Psoas muscle (tissue), 8 donors: Measurements from ENCODE around the gene ARHGAP10. TPM values are rescaled to one million over a fixed set of nuclear protein-coding genes. Genes with fewer than 3 reads are reported as not detected.
A peak's percentile ranks its signal among the peaks of the same experiment; 100 is the strongest.

ENCODE experiments used
- ATAC-seq, 4 donors: fragments of 200-7000 bp; cut with Tn5 transposase; one replicate each; pipeline ENCODE4 v1.9.1; 2020; ENCODE audit warnings: moderate library complexity in 3 of 4, mild to moderate bottlenecking in 2 of 4
- DNase-seq, 2 donors: peaks; one replicate each; pipeline ENCODE4 v3.0.0-alpha.2; 2020
- H3K27ac ChIP-seq: fragments of 200-600 bp; one replicate; pipeline ENCODE4 v1.8.0; 2022
- H3K27me3 ChIP-seq, 3 donors: fragments of 200-600 bp in 1 of 3; one replicate each; pipeline versions ENCODE4 v1.6.1 to v1.8.0; 2013 to 2022; ENCODE audit warnings: low read length in 2 of 3, mild to moderate bottlenecking in 2 of 3, moderate library complexity in 1 of 3; ENCODE audit not compliant: insufficient read depth in 3 of 3
- H3K36me3 ChIP-seq, 2 donors: fragments of 200-600 bp in 1 of 2; one replicate each; pipeline versions ENCODE4 v1.6.1 to v1.8.0; 2013 to 2022; ENCODE audit warnings: low read depth in 1 of 2, mild to moderate bottlenecking in 1 of 2, moderate library complexity in 1 of 2; ENCODE audit not compliant: insufficient read depth in 1 of 2
- H3K4me1 ChIP-seq: fragments of 200-600 bp; one replicate; pipeline ENCODE4 v1.8.0; 2022
- H3K4me3 ChIP-seq: fragments of 200-600 bp; one replicate; pipeline ENCODE4 v1.8.0; 2022; ENCODE audit warnings: mild to moderate bottlenecking
- H3K9me3 ChIP-seq: fragments of 200-600 bp; one replicate; pipeline ENCODE4 v1.8.0; 2022
- CTCF ChIP-seq: fragments of 200-600 bp; IDR thresholded peaks from one replicate; pipeline ENCODE4 v1.8.0; 2022; ENCODE audit warnings: antibody characterized with exemption
- WGBS, 3 donors: extraction: QIAGEN DNeasy Blood & Tissue Kit; methylation state at CpG; one replicate each; pipeline versions ENCODE4 v1.1.6 to v1.1.7; 2013; 5-methylcytosine and 5-hydroxymethylcytosine counted together
- intact Hi-C, 2 donors: fragments of 100-400 bp; cut with DNase I; formaldehyde crosslinking; loops; one replicate each; pipeline versions ENCODE4 v1.11.0 to v1.14.2; 2022
- polyA plus RNA-seq, 3 donors: library from polyadenylated mRNA; stranded (reverse); fragments of 200-250 nt; gene quantifications; one replicate each; pipeline ENCODE4 v1.2.3, GENCODE V29; 2013
- total RNA-seq, 4 donors: library from RNA; stranded (reverse); fragmentation: NEBNext Ultra II Directional in 2 of 4; extraction: Animal tissue kit (Norgen Biotek cat#: 25700) in 2 of 4; gene quantifications; one replicate each; pipeline versions ENCODE4 v1.2.1 to v1.2.4, GENCODE V29; 2021 to 2023
- donor health status: healthy with polysubstance abuse.
- donor health status: DM: no; HTN: no; CAD: no; lungs with moderate emphysema.
- donor health status: Bipolar disorder and iron deficiency.
- donor health status: healthy.
- donor health status: DM: yes; HTN: yes; CAD: no.
- donor health status: DM: no; HTN: no; CAD: no.
- donor health status: DM: no; HTN: no; CAD: no.
- donor health status: DM: yes; HTN: yes; CAD: no.

ARHGAP10 gene
- total and polyA plus RNA-seq, 7 donors = 28.8 to 43.5 (median 34.0) TPM

- DNase-seq (no peak), ATAC-seq (no peak)
- Histone ChIP-seq H3K4me3 (no peak overlapping the region), H3K36me3 (peaks cover 0 to 5% of the 10 kb centered on the region in 2 donors), H3K4me1 (peaks cover 55% of the 10 kb centered on the region), H3K27me3 (no peaks in the 10 kb centered on the region), H3K27ac (peak overlapping the region; percentile 91), H3K9me3 (no peaks in the 10 kb centered on the region)
- intact Hi-C loops = loop anchor here in 1 of 2 donors (10.0 kb wide), 1 partner anchor 217 kb away; no protein-coding TSS in a partner anchor
- WGBS, 3 donors = 52 to 72% (median 63%) methylated on average over 4 of the region's 4 CpGs
- no peak for TF ChIP-seq CTCF
Measured at GRCh38 chr4:148051403-148051802, 319.5 kb downstream of the ARHGAP10 start.

GRCh38 chr4:148052448-148052847 lies 320.6 kb downstream of the ARHGAP10 start:
- no peaks in the 10 kb centered on the region for H3K27me3 ChIP-seq
- intact Hi-C loops = loop anchor here in 1 of 2 donors (10.0 kb wide), 1 partner anchor 218 kb away; no protein-coding TSS in a partner anchor
- ATAC-seq (peak in 2 of 4 donors; percentile 11 to 14), DNase-seq (no peak)
- peaks cover 65% of the 10 kb centered on the region for H3K4me1 ChIP-seq
- no peak for TF ChIP-seq CTCF
- H3K9me3 ChIP-seq = no peaks in the 10 kb centered on the region
- H3K27ac ChIP-seq = peak overlapping the region; percentile 91
- H3K4me3 ChIP-seq = peak overlapping the region; percentile 47
- peaks cover 0 to 3% of the 10 kb centered on the region in 2 donors for H3K36me3 ChIP-seq

- no peaks in the 10 kb centered on the region for H3K36me3 ChIP-seq
- H3K9me3 ChIP-seq = no peaks in the 10 kb centered on the region
- no peak for DNase-seq
- WGBS, 3 donors = 23 to 37% (median 24%) methylated on average over 11 of the region's 11 CpGs
- TF ChIP-seq CTCF = no peak
- H3K27me3 ChIP-seq = no peaks in the 10 kb centered on the region
- peaks cover 69% of the 10 kb centered on the region for H3K4me1 ChIP-seq
- intact Hi-C loops = loop anchor here in 1 of 2 donors (1.0 to 10.0 kb wide), 2 partner anchors 9 to 219 kb away; no protein-coding TSS in a partner anchor
- peak; percentile 56 to 82 (median 73) for ATAC-seq
- peak overlapping the region; percentile 47 for H3K4me3 ChIP-seq
- H3K27ac ChIP-seq = peak overlapping the region; percentile 91
Measured at GRCh38 chr4:148053298-148054003, 321.6 kb downstream of the ARHGAP10 start.

GRCh38 chr4:148054275-148054674 lies 322.4 kb downstream of the ARHGAP10 start:
- peak in 2 of 4 donors; percentile 18 to 66 for ATAC-seq

More at GRCh38 chr4:148054275-148054674, 322.4 kb downstream of the ARHGAP10 start:
- Histone ChIP-seq H3K36me3 (no peaks in the 10 kb centered on the region), H3K9me3 (no peaks in the 10 kb centered on the region), H3K4me3 (peak overlapping the region; percentile 47), H3K4me1 (peaks cover 76% of the 10 kb centered on the region), H3K27ac (peak overlapping the region; percentile 91), H3K27me3 (no peaks in the 10 kb centered on the region)
- TF ChIP-seq CTCF = no peak
- intact Hi-C loops = loop anchor here in 1 of 2 donors (10.0 kb wide), 1 partner anchor 219 kb away; no protein-coding TSS in a partner anchor
- 12 to 21% (median 17%) methylated on average over 3 of the region's 3 CpGs for WGBS, 3 donors
- no peak for DNase-seq
